PC-3 (cell line): ENCODE measurements around the gene ANKRD11. TPM values are rescaled to one million over a fixed set of nuclear protein-coding genes. Genes with fewer than 3 reads are reported as not detected.
A peak's percentile ranks its signal among the peaks of the same experiment; 100 is the strongest.

ENCODE experiments used
- ATAC-seq: fragments of 200-7000 bp; cut with Tn5 transposase; 2 replicates; pipeline ENCODE4 v1.9.1; 2020; ENCODE audit warnings: mild to moderate bottlenecking, moderate library complexity
- BruUV-seq: library from RNA; stranded (reverse); fragments of 400-500 nt; replicated peaks from 2 replicates; lab custom pipeline; 2021; lab: Mats Ljungman, UMichigan
- CTCF ChIA-PET: fragments of 300-600 bp; sonication (Branson Sonifier 250); formaldehyde crosslinking; loops from one replicate; lab custom pipeline; 2022; ENCODE audit warnings: antibody characterized with exemption; lab: Charles Lee
- POLR2A ChIA-PET: fragments of 300-600 bp; sonication (Branson Sonifier 250); formaldehyde crosslinking; loops from one replicate; lab custom pipeline; 2022; ENCODE audit warnings: antibody characterized with exemption; ENCODE audit not compliant: unreplicated experiment; lab: Charles Lee
- DNase-seq: peaks from one replicate; pipeline ENCODE4 v3.0.0-alpha.2; 2015
- H2AFZ ChIP-seq: fragments of 300-600 bp; sonication (generic); 2 replicates; pipeline ENCODE4 v1.6.0; 2016; ENCODE audit warnings: antibody characterized with exemption, low read length
- H3F3A ChIP-seq: fragments of 300-600 bp; sonication (generic); one replicate; pipeline ENCODE4 v1.6.0; 2017; ENCODE audit warnings: antibody characterized with exemption, low read length, control low read depth, mild to moderate bottlenecking; ENCODE audit not compliant: unreplicated experiment
- H3K27ac ChIP-seq: fragments of 300-600 bp; sonication (generic); 2 replicates; pipeline ENCODE4 v1.5.1; 2016; ENCODE audit warnings: mild to moderate bottlenecking, low read length
- H3K27me3 ChIP-seq: fragments of 300-600 bp; sonication (generic); 2 replicates; pipeline ENCODE4 v1.6.1; 2016; ENCODE audit warnings: low read length, mixed read lengths
- H3K36me3 ChIP-seq: fragments of 300-600 bp; sonication (generic); 2 replicates; pipeline ENCODE4 v1.6.1; 2016; ENCODE audit warnings: low read depth, mixed run types, low read length, mixed read lengths
- H3K4me1 ChIP-seq: fragments of 300-600 bp; sonication (generic); 2 replicates; pipeline ENCODE4 v1.5.1; 2016; ENCODE audit warnings: low read length; ENCODE audit not compliant: insufficient read depth
- H3K4me2 ChIP-seq: fragments of 300-600 bp; sonication (generic); 2 replicates; pipeline ENCODE4 v1.6.0; 2016; ENCODE audit warnings: low read length
- H3K4me3 ChIP-seq: fragments of 300-600 bp; sonication (generic); 2 replicates; pipeline ENCODE4 v1.5.1; 2016; ENCODE audit warnings: mild to moderate bottlenecking, low read length, mixed read lengths
- H3K79me2 ChIP-seq: fragments of 300-600 bp; sonication (generic); 2 replicates; pipeline ENCODE4 v1.6.1; 2017; ENCODE audit warnings: low read length, mixed read lengths
- H3K9ac ChIP-seq: fragments of 300-600 bp; sonication (generic); 2 replicates; pipeline ENCODE4 v1.6.0; 2016; ENCODE audit warnings: mild to moderate bottlenecking, low read length
- H3K9me2 ChIP-seq: fragments of 300-600 bp; sonication (generic); replicated peaks from 2 replicates; pipeline ENCODE4 v1.6.1; 2016; ENCODE audit warnings: mixed run types, low read length, mixed read lengths
- H3K9me3 ChIP-seq: fragments of 300-600 bp; sonication (generic); 2 replicates; pipeline ENCODE4 v1.6.1; 2016; ENCODE audit warnings: low read length, mixed read lengths
- H4K20me1 ChIP-seq: fragments of 300-600 bp; sonication (generic); 2 replicates; pipeline ENCODE4 v1.6.1; 2016; ENCODE audit warnings: low read length, mixed read lengths
- EZH2 ChIP-seq: fragments of 300-600 bp; sonication (generic); IDR thresholded peaks from one replicate; pipeline ENCODE4 v1.6.1; 2017; ENCODE audit warnings: antibody characterized with exemption, mild to moderate bottlenecking, low read length; ENCODE audit not compliant: unreplicated experiment
- EZH2phosphoT487 ChIP-seq: fragments of 300-600 bp; sonication (generic); IDR thresholded peaks from 2 replicates; pipeline ENCODE4 v1.6.1; 2018; ENCODE audit warnings: mild to moderate bottlenecking, antibody characterized with exemption, low read length, borderline replicate concordance
- intact Hi-C: fragments of 100-400 bp; cut with micrococcal nuclease; formaldehyde crosslinking; loops from 2 replicates; pipeline ENCODE4 v1.9.0; 2023
- total RNA-seq: library from RNA; depleted of rRNA; stranded (reverse); fragments of >200 nt; gene quantifications from 2 replicates; pipeline ENCODE4 v1.2.3, GENCODE V29; 2014
- TF ChIP-seq, protein P1 (sequence below): fragments of 300-600 bp; sonication (generic); conservative IDR thresholded peaks from 2 replicates; pipeline ENCODE4 v1.5.1; 2017; ENCODE audit warnings: antibody characterized with exemption, low read depth, mild to moderate bottlenecking, low read length

ANKRD11 gene
- total RNA-seq, 1 experiment from 2014 or later = 65.0 TPM

GRCh38 chr16:89377453-89377848 is 112.9 kb downstream of the ANKRD11 start:
- ChIA-PET POLR2A (no interaction called here), CTCF (no interaction called here)
- no peaks in the 10 kb centered on the region for H3F3A ChIP-seq
- intact Hi-C loops = loop anchor here (5.0 kb wide), 1 partner anchor 45 kb away; no protein-coding TSS in a partner anchor
- no peaks in the 10 kb centered on the region; the same call in 1 of the 2 replicates for H3K36me3 ChIP-seq
- H3K9me2 ChIP-seq = no peaks in the 10 kb centered on the region
- H3K4me3 ChIP-seq = no peak overlapping the region
- H3K4me2 ChIP-seq = no peak overlapping the region
- BruUV-seq = no TSS peak
- H4K20me1 ChIP-seq = peaks cover 33% of the 10 kb centered on the region
- DNase-seq (no peak), ATAC-seq (no peak)
- TF ChIP-seq EZH2phosphoT487 = no peak
- no peak overlapping the region for H3K27ac ChIP-seq
- no peaks in the 10 kb centered on the region for H3K27me3 ChIP-seq
- peaks cover 23% of the 10 kb centered on the region for H3K4me1 ChIP-seq
- H2AFZ ChIP-seq = no peak overlapping the region
- no peaks in the 10 kb centered on the region for H3K9me3 ChIP-seq
- H3K9ac ChIP-seq = no peak overlapping the region
- peaks cover 100% of the 10 kb centered on the region for H3K79me2 ChIP-seq

DNA sequence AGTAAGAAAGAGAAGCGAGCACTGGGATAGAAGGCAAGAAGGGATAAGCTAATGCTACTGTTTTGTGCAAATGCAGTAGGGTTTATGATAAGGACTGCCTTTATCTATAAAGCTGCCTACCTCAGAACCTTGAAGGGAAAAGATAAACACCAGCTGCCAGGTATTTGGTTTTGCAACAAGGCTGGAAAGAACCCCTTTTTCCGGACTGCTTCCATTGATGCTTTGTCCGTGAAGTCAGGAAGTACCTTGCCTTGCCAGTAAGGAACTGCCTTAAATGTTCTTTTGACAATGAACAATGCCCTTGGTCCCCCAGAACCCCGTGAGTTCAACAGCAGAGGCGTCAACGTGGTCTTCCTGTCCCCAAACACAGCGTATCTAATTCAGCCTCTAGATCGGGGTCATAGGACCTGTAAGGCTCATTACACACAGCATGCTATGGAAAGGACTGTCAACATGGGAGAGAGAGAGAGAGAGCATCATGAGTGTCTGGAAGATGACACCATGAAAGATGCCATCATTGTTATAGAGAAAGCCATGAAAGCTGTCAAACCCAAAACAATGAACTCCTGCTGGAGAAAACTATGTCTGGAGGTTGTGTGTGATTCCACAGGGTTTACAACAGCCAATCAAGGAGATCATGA is 113.4 kb downstream of the ANKRD11 start:
- peaks cover 33% of the 10 kb centered on the region for H4K20me1 ChIP-seq

GRCh38 chr16:89375686-89376085 is 114.7 kb downstream of the ANKRD11 start:
- H4K20me1 ChIP-seq = peaks cover 31% of the 10 kb centered on the region
- BruUV-seq = no TSS peak
- H3K4me3 ChIP-seq = peak overlapping the region; percentile 67
- H3K36me3 ChIP-seq = no peaks in the 10 kb centered on the region; the same call in 1 of the 2 replicates
- peak; percentile 49 for DNase-seq
- no peak overlapping the region for H2AFZ ChIP-seq
- POLR2A ChIA-PET = interaction anchor here (0.6 kb wide), 2 partner anchors 131 to 132 kb away, joined by 3 to 6 read pairs; no protein-coding TSS in a partner anchor
- peaks cover 22% of the 10 kb centered on the region for H3K4me1 ChIP-seq
- intact Hi-C loops = loop anchor here (5.0 kb wide), 1 partner anchor 43 kb away; no protein-coding TSS in a partner anchor
- H3F3A ChIP-seq = no peaks in the 10 kb centered on the region
- CTCF ChIA-PET = interaction anchor here (0.6 kb wide), 1 partner anchor 14 kb away, joined by 3 read pairs; no protein-coding TSS in a partner anchor
- peak overlapping the region; percentile 98 for H3K4me2 ChIP-seq
- TF ChIP-seq, protein P1, sequence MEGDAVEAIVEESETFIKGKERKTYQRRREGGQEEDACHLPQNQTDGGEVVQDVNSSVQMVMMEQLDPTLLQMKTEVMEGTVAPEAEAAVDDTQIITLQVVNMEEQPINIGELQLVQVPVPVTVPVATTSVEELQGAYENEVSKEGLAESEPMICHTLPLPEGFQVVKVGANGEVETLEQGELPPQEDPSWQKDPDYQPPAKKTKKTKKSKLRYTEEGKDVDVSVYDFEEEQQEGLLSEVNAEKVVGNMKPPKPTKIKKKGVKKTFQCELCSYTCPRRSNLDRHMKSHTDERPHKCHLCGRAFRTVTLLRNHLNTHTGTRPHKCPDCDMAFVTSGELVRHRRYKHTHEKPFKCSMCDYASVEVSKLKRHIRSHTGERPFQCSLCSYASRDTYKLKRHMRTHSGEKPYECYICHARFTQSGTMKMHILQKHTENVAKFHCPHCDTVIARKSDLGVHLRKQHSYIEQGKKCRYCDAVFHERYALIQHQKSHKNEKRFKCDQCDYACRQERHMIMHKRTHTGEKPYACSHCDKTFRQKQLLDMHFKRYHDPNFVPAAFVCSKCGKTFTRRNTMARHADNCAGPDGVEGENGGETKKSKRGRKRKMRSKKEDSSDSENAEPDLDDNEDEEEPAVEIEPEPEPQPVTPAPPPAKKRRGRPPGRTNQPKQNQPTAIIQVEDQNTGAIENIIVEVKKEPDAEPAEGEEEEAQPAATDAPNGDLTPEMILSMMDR = no peak
- TF ChIP-seq EZH2 = no peak
- TF ChIP-seq EZH2phosphoT487 = no peak
- no peaks in the 10 kb centered on the region for H3K9me2 ChIP-seq
- H3K27me3 ChIP-seq = no peaks in the 10 kb centered on the region
- ATAC-seq = peak; percentile 25
- H3K9me3 ChIP-seq = no peaks in the 10 kb centered on the region
- H3K9ac ChIP-seq = peak overlapping the region; percentile 69
- peaks cover 100% of the 10 kb centered on the region for H3K79me2 ChIP-seq
- H3K27ac ChIP-seq = peak overlapping the region; percentile 72

More for the DNA sequence above, 113.4 kb downstream of the ANKRD11 start:
- peaks cover 100% of the 10 kb centered on the region for H3K79me2 ChIP-seq
- no peaks in the 10 kb centered on the region for H3K9me3 ChIP-seq
- H2AFZ ChIP-seq = no peak overlapping the region
- no peaks in the 10 kb centered on the region; the same call in 1 of the 2 replicates for H3K36me3 ChIP-seq
- DNase-seq (no peak), ATAC-seq (no peak)
- ChIA-PET POLR2A (no interaction called here), CTCF (no interaction called here)
- no peak for TF ChIP-seq EZH2phosphoT487
- TF ChIP-seq EZH2 = no peak
- TF ChIP-seq, protein P1 = no peak
- H3K9ac ChIP-seq = no peak overlapping the region
- BruUV-seq = no TSS peak
- H3K9me2 ChIP-seq = no peaks in the 10 kb centered on the region
- no peak overlapping the region for H3K4me2 ChIP-seq
- peaks cover 22% of the 10 kb centered on the region for H3K4me1 ChIP-seq
- H3K4me3 ChIP-seq = no peak overlapping the region
- no peaks in the 10 kb centered on the region for H3F3A ChIP-seq
- H3K27ac ChIP-seq = no peak overlapping the region
- no peaks in the 10 kb centered on the region for H3K27me3 ChIP-seq
- intact Hi-C loops = loop anchor here (5.0 kb wide), 1 partner anchor 45 kb away; no protein-coding TSS in a partner anchor
